ENCODE measurements around the gene SLMAP. TPM values are rescaled to one million over a fixed set of nuclear protein-coding genes. Genes with fewer than 3 reads are reported as not detected.
A peak's percentile ranks its signal among the peaks of the same experiment; 100 is the strongest.

Gene SLMAP, protein sequence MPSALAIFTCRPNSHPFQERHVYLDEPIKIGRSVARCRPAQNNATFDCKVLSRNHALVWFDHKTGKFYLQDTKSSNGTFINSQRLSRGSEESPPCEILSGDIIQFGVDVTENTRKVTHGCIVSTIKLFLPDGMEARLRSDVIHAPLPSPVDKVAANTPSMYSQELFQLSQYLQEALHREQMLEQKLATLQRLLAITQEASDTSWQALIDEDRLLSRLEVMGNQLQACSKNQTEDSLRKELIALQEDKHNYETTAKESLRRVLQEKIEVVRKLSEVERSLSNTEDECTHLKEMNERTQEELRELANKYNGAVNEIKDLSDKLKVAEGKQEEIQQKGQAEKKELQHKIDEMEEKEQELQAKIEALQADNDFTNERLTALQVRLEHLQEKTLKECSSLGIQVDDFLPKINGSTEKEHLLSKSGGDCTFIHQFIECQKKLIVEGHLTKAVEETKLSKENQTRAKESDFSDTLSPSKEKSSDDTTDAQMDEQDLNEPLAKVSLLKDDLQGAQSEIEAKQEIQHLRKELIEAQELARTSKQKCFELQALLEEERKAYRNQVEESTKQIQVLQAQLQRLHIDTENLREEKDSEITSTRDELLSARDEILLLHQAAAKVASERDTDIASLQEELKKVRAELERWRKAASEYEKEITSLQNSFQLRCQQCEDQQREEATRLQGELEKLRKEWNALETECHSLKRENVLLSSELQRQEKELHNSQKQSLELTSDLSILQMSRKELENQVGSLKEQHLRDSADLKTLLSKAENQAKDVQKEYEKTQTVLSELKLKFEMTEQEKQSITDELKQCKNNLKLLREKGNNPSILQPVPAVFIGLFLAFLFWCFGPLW
- 60.7 TPM for total RNA-seq

DNA sequence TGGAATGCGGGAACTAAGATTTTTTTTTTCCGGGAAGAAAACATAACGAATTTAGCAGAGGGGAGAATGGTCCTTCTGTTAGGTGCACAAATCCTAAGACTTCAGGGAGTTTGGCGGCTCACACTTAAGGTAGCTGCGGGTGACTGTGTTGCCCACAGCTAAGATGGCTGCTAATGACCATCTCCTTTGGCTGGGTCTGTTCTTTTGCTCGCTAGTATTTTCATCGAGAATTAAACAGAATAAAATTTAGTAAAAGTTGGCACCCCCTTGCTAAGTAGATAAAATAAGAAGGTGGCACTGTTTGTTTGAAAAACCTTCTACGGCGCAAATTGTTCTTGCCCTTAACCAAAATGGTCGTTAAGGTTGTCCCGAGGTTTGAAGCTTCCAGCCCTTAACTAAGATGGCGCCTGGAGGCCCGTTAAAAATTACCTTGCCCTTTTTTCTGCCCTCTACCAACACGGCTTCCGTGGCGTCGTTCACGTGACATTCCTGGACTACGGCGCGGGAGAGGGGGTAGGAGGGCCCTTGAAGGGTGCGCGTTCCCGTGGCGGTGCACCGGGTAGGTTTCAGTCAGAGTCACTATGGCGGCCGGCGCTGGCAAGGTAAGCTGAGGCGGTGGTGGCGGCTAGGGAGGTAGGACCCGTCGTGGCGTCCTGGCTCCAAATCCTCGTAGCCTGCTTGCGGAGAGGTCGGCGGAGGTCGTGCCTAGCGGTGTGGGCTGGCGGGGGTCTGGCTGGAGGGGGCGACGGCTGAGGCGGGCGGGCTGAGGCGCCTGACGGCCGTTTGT is at the start of gene SLMAP:
SLMAP (plus strand) TSS at position 569 of the 787 bp plus-strand sequence. CDS start 1,343 bp downstream, outside the sequence.
- DNase-seq (ENCODE audit: low spot score in 2 of 2) (peak; percentile 91 to 96), FAIRE-seq (no peak)

DNA sequence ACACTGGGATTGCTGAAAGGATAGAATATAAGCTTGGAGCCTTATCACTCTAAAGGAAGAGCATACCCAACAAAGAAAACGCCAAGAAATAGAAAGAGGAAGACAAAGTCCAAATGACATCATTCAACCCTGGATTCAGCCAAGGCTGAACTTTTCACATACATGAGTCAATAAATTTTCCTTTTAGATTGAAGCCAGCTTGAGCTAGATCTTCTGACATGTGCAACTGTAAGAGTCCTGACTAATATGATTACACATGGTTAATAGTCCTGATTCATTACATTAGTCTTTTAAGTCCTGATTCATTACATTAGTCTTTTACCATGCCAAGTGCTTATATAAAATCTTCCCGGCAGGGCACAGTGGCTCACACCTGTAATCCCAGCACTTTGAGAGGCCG is 49.6 kb upstream of the SLMAP start:
- FAIRE-seq = no peak
- no peak for DNase-seq (ENCODE audit: low spot score in 2 of 2)

DNA sequence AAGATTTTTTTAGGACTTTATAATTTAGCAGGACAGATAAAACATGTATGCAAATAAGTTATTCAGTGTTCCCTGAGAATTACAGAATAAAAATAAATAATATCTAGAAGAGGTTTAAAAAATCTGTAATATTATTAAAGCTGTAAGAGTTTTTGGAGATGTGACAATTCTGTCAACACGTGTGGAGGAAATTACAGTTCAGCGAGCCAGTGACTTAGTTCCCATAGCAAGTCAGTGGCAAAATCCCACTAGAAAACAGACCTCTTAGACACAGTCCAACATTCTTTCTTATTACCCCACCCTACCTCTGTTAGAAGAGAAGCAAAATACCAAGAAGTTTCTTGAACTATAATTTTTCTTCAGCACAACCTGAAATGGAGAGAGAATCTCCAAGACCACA is 47.1 kb upstream of the SLMAP start:
- no peak for DNase-seq (ENCODE audit: low spot score in 2 of 2)
- no peak for FAIRE-seq

DNA sequence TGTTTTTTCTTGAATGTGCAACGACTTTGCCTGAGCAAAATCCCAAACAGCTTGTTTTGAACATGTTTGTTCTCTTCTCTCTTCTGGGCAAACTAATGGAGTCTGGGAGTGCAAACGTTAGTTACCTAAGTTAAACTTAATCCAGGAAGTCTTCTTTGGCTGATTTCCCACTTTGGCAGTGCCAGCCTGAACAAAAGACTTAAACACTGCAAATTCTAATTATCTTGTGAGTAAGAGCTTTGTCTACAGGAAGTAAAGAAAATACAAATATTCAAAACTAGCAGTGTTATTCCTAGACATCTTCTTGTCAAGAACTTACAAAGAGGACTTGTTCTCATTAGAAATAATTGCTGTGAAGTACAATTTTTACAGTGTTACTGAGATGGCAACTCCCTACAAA is 46.5 kb upstream of the SLMAP start:
- FAIRE-seq = no peak
- DNase-seq (ENCODE audit: low spot score in 2 of 2) = no peak

DNA sequence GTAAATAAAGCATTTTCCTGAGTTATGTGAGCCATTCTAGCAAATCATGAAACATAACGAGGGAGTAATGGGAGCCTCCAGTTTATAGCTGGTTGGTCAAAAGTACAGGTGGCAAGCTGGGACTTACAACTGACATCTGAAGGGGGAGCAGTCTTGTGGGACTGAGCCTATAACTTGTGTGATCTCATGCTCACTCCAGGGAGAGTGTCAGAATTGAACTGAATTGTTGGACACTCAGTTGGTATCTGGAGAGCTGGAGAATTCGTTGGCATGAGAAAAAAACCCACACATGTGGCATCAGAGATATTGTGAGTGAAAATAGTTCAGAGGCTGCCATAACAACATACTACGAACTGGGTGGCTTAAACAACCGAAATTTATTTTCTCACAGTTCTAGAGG is 40.4 kb upstream of the SLMAP start:
- FAIRE-seq (no peak), DNase-seq (ENCODE audit: low spot score in 2 of 2) (no peak)

DNA sequence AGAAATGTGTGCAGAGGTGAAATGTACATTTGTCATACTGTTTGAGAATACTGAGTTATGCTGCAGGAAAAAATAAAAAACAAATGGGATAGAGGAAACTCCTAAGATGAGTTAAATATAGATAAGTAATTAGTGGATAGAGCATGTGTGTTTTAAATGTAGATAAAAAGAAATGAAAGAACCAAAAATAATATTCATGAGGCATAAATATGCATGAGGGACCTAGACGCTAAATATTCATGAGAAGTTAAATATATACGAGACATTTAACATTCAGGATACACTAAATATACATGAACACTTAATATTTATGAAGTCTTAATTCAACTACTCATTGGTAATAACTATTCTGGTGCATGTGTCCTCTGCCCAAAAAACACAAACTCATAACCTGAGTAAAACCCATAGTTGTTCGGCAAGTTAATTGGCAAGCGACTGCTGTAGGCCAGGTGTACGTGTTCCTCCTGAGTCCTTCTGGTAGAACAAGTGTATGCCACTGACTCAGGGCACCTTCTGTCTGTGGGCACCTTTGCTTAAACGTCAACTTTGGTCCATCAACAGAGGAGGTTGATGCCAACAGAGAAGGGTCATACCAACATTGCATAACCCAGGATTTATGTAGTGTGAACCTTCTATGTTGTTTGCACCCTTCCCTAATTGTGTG is 38.8 kb upstream of the SLMAP start:
- no peak for DNase-seq (ENCODE audit: low spot score in 2 of 2)
- no peak for FAIRE-seq

DNA sequence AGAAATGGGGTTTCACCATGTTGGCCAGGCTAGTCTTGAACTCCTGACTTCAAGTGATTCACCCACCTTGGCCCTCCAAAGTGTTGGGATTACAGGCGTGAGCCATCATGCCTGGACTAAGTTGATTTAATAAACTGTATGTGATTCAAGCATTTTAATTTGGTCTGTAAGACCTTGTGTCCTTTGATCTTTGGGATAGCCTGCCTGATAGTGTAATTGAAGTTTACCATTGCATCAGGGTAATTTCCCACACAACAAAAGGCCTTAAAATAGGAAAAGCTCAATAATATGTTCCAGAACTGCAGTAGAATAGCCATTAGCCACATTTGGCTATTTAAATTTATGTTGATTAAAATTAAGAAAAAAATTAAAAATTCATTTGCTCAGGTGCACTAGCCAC is 38.0 kb upstream of the SLMAP start:
- no peak for FAIRE-seq
- no peak for DNase-seq (ENCODE audit: low spot score in 2 of 2)

DNA sequence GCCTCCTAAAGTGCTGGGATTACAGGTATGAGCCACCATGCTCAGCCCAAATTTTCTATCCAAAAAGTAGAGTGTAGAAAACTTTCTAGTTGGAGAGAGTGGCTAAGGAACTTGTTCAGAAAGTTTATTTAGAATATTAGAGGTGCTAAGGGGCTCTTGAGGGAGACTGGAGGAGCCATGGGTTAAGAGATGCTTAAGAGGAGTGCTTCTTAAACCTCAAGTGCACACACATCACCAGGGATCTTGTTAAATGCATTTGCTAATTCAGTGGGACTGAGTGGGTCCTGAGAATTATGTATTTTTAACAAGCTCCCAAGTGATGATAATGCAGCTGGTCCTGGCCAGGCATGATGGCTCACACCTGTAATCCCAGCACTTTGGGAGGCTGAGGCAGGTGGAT is 29.7 kb upstream of the SLMAP start:
- FAIRE-seq = no peak

DNA sequence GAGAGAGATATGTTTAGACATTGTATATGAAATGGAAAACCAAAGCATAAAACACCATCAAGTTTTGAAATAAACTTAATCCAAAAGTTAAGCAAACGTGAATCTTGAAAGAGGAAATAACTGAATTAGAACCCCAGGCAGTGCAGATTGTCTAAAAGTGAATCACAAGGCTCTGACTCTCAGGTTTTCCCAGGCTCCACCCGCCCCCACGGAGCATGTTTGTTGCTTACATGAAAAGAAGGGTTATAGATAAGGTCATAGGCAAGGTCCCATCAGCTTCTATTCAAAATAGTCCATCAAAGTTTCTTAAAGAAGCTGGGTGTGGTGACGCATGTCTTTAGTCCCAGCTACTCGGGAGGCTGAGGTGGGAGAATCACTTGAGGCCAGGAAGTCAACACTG is 29.0 kb upstream of the SLMAP start:
- FAIRE-seq = no peak
- no peak for DNase-seq (ENCODE audit: low spot score in 2 of 2)

More for the DNA sequence above, 29.7 kb upstream of the SLMAP start:
- DNase-seq (ENCODE audit: low spot score in 2 of 2) = no peak

DNA sequence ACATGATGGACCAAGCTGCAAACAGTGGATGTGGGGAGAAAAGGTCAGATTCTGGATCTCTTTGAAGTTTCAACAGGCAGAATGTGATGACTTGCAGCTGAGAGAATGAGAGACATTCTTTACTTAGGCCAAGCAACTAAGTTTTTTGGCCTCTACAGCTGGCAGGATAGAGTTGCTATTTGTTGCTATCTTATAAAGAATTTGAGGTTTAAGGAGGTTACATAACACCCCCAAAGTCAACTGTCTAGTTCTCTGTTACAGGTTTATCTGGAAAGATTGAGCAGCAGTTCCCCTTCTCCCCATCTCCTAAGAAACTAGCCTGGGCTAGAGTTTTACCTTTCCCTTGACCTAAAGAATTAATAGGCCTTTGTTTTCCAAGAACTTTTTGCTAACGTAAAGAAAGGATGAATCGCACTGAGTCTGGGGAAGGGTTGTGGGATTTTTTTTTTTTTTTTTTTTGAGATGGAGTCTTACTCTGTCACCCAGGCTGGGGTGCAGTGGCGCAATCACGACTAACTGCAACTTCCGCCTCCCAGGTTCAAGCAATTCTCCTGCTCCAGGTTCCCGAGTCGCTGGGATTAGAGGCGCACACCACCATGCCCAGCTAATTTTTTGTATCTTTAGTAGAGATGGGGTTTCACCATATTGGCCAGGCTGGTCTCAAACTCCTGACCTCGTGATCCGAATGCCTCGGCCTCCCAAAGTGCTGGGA is 26.6 kb upstream of the SLMAP start:
- no peak for FAIRE-seq
- DNase-seq (ENCODE audit: low spot score in 2 of 2) = no peak

DNA sequence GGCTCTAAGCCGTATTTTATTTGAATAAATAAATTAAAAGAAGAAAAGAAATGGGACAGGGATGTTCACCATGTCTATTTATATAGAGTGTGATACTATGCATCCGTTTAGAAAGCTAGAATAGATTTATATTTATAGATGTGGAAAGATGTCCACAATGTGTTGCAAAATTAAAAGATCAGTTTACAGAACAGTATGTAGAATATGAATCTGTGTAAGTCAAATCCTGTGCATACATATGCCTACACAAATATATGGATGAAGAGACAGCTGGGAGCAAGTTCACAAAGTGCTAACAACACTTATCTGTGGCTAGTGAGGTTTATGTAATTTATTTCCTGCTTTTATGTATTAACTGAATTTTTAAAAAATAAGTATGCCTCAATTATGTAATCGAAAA is 25.4 kb upstream of the SLMAP start:
- FAIRE-seq = no peak
- no peak for DNase-seq (ENCODE audit: low spot score in 2 of 2)

DNA sequence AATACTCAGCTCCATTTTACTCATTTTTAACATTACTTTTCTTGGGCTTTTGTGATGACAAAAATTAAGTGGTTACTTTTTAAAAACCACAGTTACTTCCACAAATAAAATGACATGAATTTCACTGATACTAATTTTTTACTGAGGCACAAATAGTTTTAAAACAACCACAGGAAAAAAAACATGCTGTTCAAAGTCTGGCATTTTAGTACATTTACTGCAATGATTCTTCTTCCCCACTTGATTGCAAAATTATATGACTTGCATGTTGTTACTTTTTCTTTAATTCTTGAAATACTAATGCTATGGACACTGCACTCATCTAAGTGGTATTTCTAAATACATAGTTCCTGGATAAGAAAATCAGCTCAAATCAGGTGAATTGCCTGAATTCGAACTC is 24.8 kb upstream of the SLMAP start:
- no peak for FAIRE-seq

DNA sequence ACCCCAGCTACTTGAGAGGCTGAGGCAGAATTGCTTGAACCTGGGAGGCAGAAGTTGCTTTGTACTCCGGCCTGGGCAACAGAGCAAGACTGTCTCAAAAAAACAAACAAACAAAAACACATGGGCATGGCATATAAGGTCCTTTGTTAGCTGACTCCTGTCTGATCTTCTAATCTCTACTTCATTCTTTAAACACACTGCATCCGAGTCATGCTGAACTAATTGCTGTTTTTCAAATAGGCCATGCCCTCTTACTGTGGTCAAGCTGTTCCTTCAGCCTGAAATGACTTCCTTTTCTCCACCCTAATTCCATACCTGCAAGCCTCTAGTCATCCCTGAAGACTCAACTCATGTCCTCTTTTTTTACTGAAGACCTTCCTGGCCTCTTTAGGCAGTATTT is 22.3 kb upstream of the SLMAP start:
- no peak for FAIRE-seq
- DNase-seq (ENCODE audit: low spot score in 2 of 2) = no peak

More for the DNA sequence above, 24.8 kb upstream of the SLMAP start:
- DNase-seq (ENCODE audit: low spot score in 2 of 2) = no peak

DNA sequence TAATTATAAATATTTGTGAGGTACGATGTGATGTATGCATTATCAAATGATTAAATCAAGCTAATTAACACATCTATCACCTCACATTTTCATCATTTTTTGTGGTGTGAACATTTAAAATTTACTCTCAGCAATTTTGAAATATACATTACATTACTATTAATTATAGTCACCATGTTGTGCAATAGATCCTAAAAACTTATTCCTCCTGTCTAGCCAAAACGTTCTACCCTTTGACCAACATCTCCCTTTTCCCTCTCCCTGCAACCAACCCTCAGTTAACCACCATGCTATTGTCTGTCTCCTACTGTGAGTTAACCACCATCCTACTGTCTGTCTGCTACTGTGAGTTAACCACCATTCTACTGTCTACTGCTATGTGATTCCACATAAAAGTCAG is 20.7 kb upstream of the SLMAP start:
- FAIRE-seq = no peak
- no peak for DNase-seq (ENCODE audit: low spot score in 2 of 2)

DNA sequence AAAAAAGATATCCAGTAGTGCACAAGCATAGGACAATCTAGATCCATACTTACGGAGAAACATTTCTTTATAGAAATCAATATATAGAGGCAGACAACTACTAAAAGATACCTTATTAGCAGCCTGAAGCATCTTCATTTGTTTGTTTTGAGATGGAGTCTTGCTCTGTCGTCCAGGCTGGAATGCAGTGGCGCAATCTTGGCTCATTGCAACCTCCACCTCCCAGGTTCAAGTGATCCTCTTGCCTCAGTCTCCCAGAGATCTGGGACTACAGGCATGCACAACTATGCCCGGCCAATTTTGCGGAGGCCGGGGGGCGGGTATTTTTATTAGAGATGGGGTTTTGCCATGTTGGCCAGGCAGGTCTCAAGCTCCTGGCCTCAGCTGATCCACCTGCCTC is 18.3 kb upstream of the SLMAP start:
- no peak for DNase-seq (ENCODE audit: low spot score in 2 of 2)
- no peak for FAIRE-seq

DNA sequence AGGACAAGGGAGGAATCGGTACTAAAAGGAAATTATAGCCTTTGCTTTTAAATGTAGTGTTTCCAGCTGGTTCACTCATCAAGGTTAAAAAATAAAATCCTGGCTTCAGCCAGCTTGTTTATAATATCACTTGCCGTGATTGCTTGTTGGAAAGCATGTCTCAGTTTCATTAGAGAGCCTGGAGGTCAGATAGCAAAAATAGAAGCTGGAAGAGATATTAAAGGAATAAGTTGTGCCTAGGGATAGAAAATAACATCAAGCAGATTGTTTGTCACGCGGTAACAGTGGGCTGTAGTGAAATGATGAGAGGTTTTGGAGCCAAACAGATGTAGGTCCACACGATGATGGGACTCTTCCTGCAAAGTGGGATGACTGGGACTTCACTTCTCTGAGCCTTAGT is 17.7 kb upstream of the SLMAP start:
- FAIRE-seq (no peak), DNase-seq (ENCODE audit: low spot score in 2 of 2) (no peak)

DNA sequence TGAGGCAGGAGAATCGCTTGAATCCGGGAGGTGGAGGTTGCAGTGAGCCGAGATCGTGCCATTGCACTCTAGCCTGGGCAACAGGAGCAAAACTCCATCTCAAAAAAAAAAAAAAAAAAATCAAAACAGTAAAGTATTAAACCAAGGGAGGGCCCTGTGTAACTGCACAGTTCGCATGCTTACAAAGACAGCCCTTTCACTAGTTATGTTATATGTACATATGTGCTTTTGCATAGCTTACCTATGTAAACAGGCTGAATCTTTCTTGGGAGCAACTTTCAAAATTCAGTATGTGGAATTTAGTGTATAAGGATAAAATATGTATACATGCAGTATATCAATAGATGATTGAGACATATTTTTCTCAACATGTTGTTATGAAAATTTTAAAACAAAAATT is 16.1 kb upstream of the SLMAP start:
- DNase-seq (ENCODE audit: low spot score in 2 of 2) (no peak), FAIRE-seq (no peak)

DNA sequence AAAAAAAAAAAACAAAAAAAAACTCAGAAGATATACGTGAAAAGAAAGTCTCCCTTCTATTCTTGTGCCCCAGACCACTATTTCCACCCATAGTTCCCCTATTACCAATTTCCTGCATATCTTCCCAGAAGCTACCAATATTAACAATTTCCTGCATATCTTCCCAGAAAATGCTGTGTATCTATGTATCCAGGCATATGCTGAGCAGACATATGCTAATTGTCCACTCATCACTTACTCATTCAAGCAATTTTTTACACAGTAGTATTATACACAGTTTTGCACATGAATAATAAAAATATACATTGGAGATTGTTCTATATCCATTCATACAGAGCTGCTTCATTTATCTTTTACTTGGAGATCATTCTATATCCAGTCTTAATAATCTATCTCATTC is 12.6 kb upstream of the SLMAP start:
- DNase-seq (ENCODE audit: low spot score in 2 of 2) (no peak), FAIRE-seq (no peak)

DNA sequence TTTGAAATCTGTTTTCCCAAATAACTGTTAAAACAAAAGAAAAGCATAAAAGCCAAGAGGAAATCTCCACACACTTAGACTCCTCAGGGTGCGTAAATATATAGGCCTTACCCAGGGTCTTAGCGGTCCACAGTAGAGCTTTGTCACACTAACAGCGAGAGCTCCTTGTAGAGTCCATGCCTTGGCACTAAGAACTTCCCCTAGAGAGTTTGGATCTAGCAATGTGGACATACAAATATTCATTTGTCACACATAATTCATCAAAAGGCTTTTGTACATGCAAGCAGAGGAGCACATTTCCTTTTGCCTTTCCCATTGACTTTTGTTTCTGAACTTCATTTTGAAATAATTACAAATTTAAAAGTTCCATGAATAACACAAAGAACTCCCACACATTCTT is 11.0 kb upstream of the SLMAP start:
- FAIRE-seq (no peak), DNase-seq (ENCODE audit: low spot score in 2 of 2) (no peak)

Measured in frontal cortex (tissue), 4 donors.